GM21529 (cell line): Measurements from ENCODE around the gene HAP1.
"Not testable (repeated sequence)": the region's sequence is repeated elsewhere in the genome, so short reads cannot be mapped to it uniquely, and the experiment has no call there.

Experiments used
- ATAC-seq: cut with Tn5 transposase; IDR thresholded peaks from one replicate; pipeline ENCODE4 v1.9.1; 2021; ENCODE audit not compliant: unreplicated experiment

The HAP1 gene

GRCh38 chr17:41734139-41734948, at the start of gene HAP1:
Gene HAP1, minus strand, starts transcription at chr17:41734643. Its CDS starts 9 bp downstream, at chr17:41734634.
- ATAC-seq = no peak

DNA sequence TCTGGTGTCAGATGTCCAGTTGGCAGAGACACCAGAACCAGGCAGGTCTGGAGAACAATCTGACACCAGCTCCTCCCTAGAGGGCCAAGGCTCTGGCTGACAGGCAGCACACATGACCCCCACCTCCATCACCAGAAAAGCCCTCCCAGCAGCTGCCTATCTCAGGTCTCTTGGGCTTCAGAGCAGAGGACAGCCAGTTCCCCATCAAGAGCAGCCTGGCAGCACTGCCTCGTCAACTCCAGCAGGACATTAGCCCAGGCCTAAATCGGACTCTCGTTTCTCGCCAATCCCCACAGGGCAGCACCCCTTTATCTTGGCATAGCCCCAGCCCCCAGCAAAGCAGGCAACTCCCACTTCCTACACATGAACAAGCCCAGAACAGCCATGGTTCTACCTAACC, 47.7 kb upstream of the HAP1 start:
- no peak for ATAC-seq

DNA sequence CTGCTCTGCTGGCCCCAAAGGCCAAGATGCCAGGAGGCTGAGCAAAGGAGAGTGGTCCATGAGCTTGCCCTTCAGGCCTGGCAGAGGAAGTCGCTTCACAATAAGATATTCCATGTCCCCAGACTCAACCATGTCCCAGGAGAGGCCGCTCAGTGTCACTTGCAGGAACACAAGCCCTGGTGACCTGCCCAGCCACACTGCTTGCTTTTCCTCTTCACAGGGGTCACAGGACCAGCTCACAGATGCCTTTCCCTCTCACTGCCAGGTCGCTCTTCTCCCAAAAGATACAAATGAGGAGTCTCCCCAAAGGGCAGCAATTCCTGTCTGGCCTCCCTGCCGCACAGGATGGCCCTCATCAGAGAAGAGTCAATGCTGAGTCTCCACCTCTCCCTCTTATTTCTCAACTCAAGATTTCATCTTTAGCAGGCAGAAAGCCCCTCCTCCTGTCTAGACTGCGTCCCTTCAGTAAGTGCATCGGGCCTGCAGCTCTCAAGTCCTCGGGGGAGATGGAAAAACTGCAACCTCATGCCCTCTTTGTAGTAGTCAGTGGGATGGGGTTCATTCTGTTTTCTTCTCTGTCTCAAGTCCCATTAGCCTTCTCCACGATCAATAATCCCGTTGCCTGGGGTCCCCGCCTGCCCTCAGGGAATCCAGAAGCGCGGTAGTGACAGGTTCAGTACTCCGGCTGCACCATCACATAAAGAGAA, 47.1 kb upstream of the HAP1 start:
- ATAC-seq = no peak

- ATAC-seq = no peak
These were observed 45.5 kb upstream of the HAP1 start for GRCh38 chr17:41779954-41780353.

DNA sequence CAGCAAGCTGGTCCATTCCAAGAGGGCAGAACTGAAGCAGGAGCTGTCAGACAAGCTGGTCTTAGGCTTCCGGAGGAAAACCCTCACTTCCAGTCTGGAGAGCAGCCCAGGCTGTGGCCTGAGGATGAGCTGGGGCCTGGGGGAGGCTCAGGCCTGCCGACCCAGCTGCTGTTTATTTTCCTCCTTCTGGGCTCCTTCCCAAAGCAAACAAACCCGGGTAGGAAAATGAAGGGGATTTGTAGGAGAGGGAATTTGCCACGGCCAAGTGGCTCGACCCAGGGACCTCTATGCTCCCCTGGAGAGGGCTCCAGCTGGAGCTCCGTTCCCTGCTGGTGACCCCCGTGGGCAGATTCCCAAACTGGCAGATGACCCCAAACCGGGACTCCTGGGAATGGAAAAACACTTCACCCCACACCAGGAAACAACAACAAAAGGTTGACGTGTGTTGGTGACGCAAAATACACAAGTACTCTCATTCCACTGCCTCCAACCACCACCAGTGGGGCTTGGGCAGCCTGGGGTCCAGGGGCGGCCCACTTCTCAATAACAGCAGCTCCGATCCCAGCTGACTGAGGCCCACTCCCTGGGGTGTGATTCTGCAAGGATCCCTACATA, 43.2 kb upstream of the HAP1 start:
- no peak for ATAC-seq

- ATAC-seq = no peak
These were observed 42.7 kb upstream of the HAP1 start for GRCh38 chr17:41777157-41777573.

- ATAC-seq = not testable (repeated sequence)
These were observed 41.9 kb upstream of the HAP1 start for GRCh38 chr17:41776262-41776900.

DNA sequence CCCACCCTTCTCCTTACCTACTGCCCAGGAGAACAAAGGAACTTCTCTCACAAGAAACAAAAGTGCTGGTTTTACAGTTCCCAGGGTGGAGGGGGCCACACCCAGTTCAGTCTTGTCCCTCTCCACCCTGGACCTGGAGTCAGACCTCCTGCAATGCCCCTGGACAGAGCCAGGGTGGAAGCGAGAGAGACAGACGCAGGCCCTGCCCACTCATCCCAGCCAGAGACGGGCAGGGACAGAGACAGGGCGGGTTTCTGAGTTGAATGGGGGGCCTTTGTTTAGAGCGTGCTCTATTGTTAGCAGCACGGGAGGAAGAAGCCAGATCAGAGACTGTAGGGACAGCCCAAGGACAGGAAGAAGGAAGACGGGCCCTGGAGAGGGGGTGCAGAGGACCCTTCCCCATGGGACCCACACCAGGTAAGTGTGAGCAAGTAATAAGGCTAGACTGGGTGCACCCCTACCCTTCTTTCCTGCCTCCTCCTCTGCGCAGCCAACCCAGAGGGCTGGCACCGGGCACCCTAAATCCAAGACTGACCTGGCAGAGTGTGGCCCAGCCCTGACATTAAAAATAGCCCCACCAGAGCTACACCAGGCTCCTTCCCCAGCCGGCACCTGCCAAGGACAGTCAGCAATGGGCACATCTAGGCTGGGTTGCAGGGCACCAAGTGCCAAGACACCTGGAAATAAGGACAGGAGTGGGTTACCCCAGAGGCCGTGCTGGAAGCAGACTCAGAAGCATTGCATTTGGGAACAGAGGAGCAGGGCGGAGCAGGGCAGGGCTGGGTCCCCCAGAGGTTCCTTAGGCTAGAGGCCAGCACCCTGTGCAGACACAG, 41.2 kb upstream of the HAP1 start:
- no peak for ATAC-seq

DNA sequence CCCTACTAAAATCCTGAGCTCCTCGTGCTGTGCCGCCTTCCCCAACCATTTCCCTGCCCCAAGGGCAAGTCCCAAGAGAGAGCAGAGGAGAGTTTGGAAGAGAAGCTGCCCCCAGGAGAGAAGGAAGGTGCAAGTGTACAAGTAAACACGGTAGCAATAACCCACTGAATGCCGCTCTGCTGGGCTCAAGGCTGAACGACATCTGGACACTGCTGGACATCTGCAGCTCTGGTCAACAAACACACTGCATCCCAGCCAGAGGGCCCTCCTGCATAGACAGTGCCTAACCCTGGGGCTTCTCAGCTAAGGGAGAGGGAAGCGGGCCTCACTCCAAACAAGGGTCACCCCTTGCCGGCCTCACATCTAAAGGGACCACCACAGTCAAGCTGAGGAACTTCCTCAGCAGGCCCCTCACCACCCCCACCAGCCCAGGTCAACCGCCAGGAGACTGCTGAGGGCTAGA, 39.3 kb upstream of the HAP1 start:
- ATAC-seq = no peak

DNA sequence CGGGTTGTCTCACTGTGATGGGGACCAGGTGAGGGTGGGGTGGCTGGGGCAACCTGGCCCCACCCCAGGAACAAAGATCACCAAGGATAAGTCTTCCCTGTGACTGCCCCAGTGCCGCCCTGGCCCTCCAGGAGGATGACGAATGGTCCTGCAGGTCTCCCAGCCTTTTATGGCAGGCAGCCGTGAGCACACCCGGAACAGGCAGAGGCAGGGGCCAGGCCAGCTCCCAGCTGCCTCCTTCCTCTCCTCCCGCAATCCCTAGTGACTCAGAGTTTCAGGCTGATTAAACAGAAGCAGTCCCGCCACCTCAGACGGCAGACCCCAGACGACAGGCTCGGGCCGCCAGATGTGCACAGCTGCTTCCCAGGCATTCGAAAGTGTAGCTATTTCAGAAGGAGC, 38.7 kb upstream of the HAP1 start:
- no peak for ATAC-seq

GRCh38 chr17:41772586-41773189, 38.2 kb upstream of the HAP1 start:
- no peak for ATAC-seq

GRCh38 chr17:41772218-41772585, 37.8 kb upstream of the HAP1 start:
- no peak for ATAC-seq

DNA sequence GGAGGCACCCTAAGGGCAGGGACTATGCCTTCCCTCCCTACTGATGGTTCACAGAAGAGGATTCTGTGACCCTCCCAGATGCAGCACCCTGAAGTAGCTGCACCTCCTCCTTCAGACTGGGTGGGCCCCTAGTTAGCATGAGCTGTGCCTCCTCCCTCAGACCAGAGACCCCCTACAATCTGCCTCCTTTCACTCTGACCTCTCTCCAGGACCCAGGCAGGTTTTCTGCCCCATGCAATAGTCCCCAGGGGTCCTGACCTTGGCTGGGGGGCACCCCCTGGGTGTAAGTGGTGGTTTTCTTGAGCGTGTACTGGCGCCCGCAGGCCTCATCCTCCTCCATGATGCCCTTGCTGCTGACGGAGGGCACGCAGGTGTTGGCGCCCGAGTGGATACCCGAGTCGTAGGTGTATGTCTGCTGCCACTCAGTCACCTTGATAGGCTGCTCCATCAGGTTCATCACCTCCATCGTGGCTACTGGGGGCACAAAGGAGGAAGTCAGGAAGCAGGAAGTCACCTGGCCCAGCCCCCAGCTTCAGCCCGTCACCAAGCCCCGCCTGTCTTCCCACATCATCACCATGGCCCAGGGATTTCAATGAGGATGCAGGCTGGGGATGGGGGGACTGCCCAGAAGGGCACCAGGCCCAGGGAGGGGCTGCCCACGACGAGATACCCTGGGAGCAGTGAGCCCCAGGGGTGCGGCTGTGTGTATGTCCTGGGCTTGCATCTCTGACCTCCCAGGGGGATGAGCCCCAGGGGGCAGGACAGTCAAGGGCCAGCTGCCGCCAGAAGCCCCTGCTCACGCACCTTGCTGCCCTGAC, 37.2 kb upstream of the HAP1 start:
- ATAC-seq = no peak

GRCh38 chr17:41769985-41770384, 35.5 kb upstream of the HAP1 start:
- ATAC-seq = no peak

- no peak for ATAC-seq
These were observed 35.0 kb upstream of the HAP1 start for GRCh38 chr17:41769346-41769862.

GRCh38 chr17:41768682-41769288, 34.3 kb upstream of the HAP1 start:
- no peak for ATAC-seq

DNA sequence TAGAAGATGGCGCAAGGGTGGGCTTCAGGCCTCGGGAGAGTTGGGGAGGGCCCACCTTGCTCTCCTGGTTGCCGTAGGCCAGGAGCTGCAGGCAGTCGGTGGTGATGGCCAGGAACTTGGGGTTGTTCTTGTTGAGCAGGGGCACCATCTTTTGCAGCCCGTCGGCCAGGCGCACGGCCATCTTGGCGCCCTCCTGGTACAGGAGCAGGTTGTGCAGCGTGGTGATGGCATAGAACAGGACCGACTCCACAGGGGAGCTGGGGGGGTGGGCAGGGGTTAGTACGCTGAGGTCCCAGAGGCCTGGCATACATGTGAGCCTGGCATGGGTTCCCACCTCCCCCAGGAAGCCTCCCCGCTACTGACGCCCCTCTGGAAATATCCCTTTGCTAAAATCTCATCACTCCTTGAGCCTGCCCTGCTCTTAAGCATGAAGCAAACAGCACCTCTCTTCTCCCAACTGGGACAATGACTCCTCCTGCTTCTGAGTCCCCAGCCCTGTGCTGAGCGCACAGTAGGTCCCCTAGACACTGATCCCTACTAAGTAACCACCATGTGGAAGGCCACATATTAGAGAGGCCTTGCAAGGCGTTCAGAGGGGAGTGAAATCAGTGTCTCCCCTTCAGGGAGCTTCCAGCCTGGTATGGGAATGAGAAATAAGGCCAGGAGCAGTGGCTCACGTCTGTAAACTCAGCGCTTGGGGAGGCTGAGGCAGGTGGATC, 33.0 kb upstream of the HAP1 start:
- ATAC-seq = no peak

GRCh38 chr17:41766135-41766534, 31.7 kb upstream of the HAP1 start:
- no peak for ATAC-seq
